Stimulated activated naive CD8-positive, alpha-beta T cell treated with anti-CD3 and anti-CD28 coated beads, Interleukin-15, Interleukin-2, amounts not matched to agents 100 U/mL and 50 U/mL, for 24 hours (primary cell): Measurements from ENCODE around the gene UBAP1L.

Source experiments
- ATAC-seq: fragments of 150-1000 bp; cut with Tn5 transposase; one replicate; pipeline ENCODE4 v1.10.0; 2021
- DNase-seq: peaks from one replicate; pipeline ENCODE4 v3.0.0; 2021

The UBAP1L gene

DNA sequence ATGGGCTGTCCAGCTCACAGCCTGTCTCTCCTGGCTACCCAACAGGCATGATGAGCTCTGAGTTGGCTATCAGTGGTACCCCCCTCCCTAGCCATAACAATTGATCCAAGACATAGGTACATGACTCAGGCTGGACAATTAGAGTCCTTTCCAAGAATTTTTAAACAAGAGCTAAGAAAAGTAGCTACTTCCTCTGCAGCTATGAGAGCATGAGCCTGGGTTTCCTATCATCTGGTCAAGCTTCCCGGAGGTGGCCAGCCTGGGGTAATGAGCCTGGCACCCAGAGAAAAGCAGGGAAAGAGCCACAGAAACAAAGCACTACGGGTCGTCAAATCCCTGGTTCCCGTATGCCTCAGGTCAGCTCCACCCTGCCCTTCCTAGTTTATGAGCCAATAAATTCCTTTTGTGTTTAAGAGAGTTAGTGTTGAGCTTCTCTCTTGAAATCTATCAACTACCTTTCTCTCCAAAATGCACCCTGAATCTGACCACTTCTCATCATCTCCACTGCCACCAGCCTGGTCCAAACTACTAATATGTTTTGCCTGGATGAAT lies 72.1 kb downstream of the UBAP1L start:
- DNase-seq (no peak), ATAC-seq (no peak)
